Naive thymus-derived CD4-positive, alpha-beta T cell (primary cell): Measurements from ENCODE around the gene HLCS. TPM values are rescaled to one million over a fixed set of nuclear protein-coding genes. Genes with fewer than 3 reads are reported as not detected.
A peak's percentile ranks its signal among the peaks of the same experiment; 100 is the strongest.

Experiments used
- ATAC-seq: fragments of 150-1000 bp; cut with Tn5 transposase; 2 replicates; pipeline ENCODE4 v1.10.0; 2021; ENCODE audit warnings: mild to moderate bottlenecking, moderate library complexity
- CTCF ChIA-PET: fragments of 350-600 bp; sonication (Branson Sonifier 250); formaldehyde crosslinking; loops from one replicate; lab custom pipeline; 2021; ENCODE audit warnings: antibody characterized with exemption; lab: Charles Lee
- POLR2A ChIA-PET: fragments of 350-600 bp; sonication (Branson Sonifier 250); formaldehyde crosslinking; loops from one replicate; lab custom pipeline; 2021; ENCODE audit warnings: antibody characterized with exemption, inconsistent platforms; lab: Charles Lee
- DNase-seq, 9 donors: peaks; one replicate each; pipeline versions ENCODE4 v3.0.0 to v3.0.0-alpha.2; 2020 to 2022; ENCODE audit warnings: mixed read lengths in 1 of 9
- H3K27ac ChIP-seq: one replicate; pipeline ENCODE4 v1.7.0; 2013; ENCODE audit warnings: mild to moderate bottlenecking, low read depth, low read length, moderate library complexity
- H3K27me3 ChIP-seq, 2 donors: one replicate each; pipeline ENCODE4 v1.7.0; 2013; ENCODE audit warnings: low read length in 2 of 2, mild to moderate bottlenecking in 2 of 2, moderate library complexity in 2 of 2; ENCODE audit not compliant: control insufficient read depth in 2 of 2, insufficient read depth in 2 of 2
- H3K36me3 ChIP-seq, 3 experiments: 1 replicate in 2 of 3; 2 replicates in 1 of 3; pipeline ENCODE4 v1.7.0; 2013; ENCODE audit warnings: low read length in 3 of 3, mild to moderate bottlenecking in 3 of 3, moderate library complexity in 1 of 3; ENCODE audit not compliant: insufficient read depth in 3 of 3, control insufficient read depth in 2 of 3
- H3K4me1 ChIP-seq, 2 donors: one replicate each; pipeline ENCODE4 v1.7.0; 2013; ENCODE audit warnings: low read length in 2 of 2, mild to moderate bottlenecking in 2 of 2, moderate library complexity in 1 of 2; ENCODE audit not compliant: control insufficient read depth in 2 of 2, insufficient read depth in 2 of 2
- H3K4me3 ChIP-seq: 2 replicates; pipeline ENCODE4 v1.7.0; 2013; ENCODE audit warnings: mild to moderate bottlenecking, low read length
- H3K9me3 ChIP-seq, 3 experiments: 1 replicate in 2 of 3; 2 replicates in 1 of 3; pipeline ENCODE4 v1.7.0; 2013; ENCODE audit warnings: low read length in 3 of 3; ENCODE audit not compliant: control insufficient read depth in 2 of 3
- H3K27ac Mint-ChIP-seq, 9 donors: one replicate each; pipeline ENCODE4 v1.8.0; 2020 to 2022; ENCODE audit warnings: mixed read lengths in 9 of 9, mild to moderate bottlenecking in 8 of 9, moderate library complexity in 5 of 9, inconsistent platforms in 2 of 9
- H3K27me3 Mint-ChIP-seq, 5 donors: one replicate each; pipeline ENCODE4 v1.8.0; 2021 to 2022; ENCODE audit warnings: mixed read lengths in 5 of 5, mild to moderate bottlenecking in 1 of 5
- H3K36me3 Mint-ChIP-seq, 5 donors: one replicate each; pipeline ENCODE4 v1.8.0; 2020 to 2022; ENCODE audit warnings: mixed read lengths in 5 of 5, mild to moderate bottlenecking in 3 of 5, inconsistent platforms in 1 of 5
- H3K4me1 Mint-ChIP-seq, 7 donors: one replicate each; pipeline ENCODE4 v1.8.0; 2020 to 2022; ENCODE audit warnings: mixed read lengths in 7 of 7, mild to moderate bottlenecking in 3 of 7, inconsistent platforms in 1 of 7
- H3K4me3 Mint-ChIP-seq, 10 donors: one replicate each; pipeline ENCODE4 v1.8.0; 2020 to 2022; ENCODE audit warnings: mild to moderate bottlenecking in 10 of 10, mixed read lengths in 10 of 10, moderate library complexity in 6 of 10, inconsistent platforms in 2 of 10
- H3K9me3 Mint-ChIP-seq, 11 donors: one replicate each; pipeline ENCODE4 v1.8.0; 2020 to 2022; ENCODE audit warnings: mixed read lengths in 11 of 11, mild to moderate bottlenecking in 4 of 11, inconsistent platforms in 1 of 11, moderate library complexity in 1 of 11
- intact Hi-C, 2 donors: fragments of 100-400 bp; cut with micrococcal nuclease; formaldehyde crosslinking; loops; one replicate each; pipeline ENCODE4 v1.15.1; 2023
- polyA plus RNA-seq, 2 donors: library from polyadenylated mRNA; unstranded; fragments of 300-500 nt; fragmentation: Illumina TruSeq; gene quantifications; one replicate each; pipeline ENCODE4 v1.2.3, GENCODE V29; 2021
- total RNA-seq, 6 experiments: library from RNA in 5 of 6; stranded (reverse) in 5 of 6; gene quantifications; 1 replicate in 5 of 6; 2 replicates in 1 of 6; pipeline ENCODE4 v1.2.3 and lab custom pipeline; 2021 to 2026

Gene HLCS
- total and polyA plus RNA-seq, 7 experiments from 2014 or later = 7.0 to 19.3 (median 9.0) TPM

DNA sequence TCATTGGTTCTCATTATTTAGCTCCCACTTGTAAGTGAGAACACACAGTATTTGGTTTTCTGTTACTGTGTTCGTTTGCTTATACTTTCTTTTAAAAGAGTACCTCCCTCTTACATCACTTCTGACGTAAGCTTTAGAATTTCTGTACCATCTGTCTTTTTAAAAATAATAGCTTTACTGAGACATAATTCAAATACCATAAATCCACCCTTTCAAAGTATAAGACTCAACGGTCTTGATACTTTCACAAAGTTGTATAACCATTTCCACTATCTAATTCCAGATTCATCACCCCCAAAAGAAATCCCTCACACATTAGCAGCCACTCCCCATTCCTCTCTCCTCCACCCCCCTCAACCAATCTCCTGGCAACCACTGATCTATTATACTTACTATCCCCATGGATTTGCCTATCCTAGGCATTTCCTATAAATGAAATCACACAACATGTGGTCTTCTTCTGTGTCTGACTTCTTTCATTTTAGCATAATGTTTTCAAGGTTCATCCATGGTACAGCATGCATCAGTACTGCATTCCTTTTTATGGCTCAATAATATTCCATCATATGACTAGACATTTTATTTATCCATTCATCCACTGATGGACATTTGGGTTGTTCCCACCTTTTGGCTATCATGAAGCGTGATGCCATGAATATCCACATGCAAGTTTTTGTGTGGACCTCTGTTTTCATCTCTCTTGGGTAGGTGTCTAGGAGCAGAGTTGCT, 104.7 kb downstream of the HLCS start:
- ATAC-seq = no peak
- CTCF ChIA-PET = no interaction called here
- H3K27ac ChIP-seq = no peak overlapping the region

GRCh38 chr21:36860736-36861594, 105.5 kb downstream of the HLCS start:
- ATAC-seq (no peak), DNase-seq (no peak)
- no peak overlapping the region for H3K27ac ChIP-seq
- no peaks in the 10 kb centered on the region for H3K4me1 ChIP-seq
- intact Hi-C loops = no loop called here
- peaks cover 5 to 34% (median 17%) of the 10 kb centered on the region in 7 donors for H3K4me1 Mint-ChIP-seq
- H3K9me3 ChIP-seq = no peaks in the 10 kb centered on the region
- no peaks in the 10 kb centered on the region for H3K36me3 ChIP-seq
- H3K4me3 ChIP-seq = no peak overlapping the region
- no peak overlapping the region for H3K4me3 Mint-ChIP-seq
- H3K27ac Mint-ChIP-seq = peak overlapping the region in 2 of 9 donors; percentile 43 to 63
- peaks cover 0 to 33% (median 12%) of the 10 kb centered on the region in 5 donors for H3K36me3 Mint-ChIP-seq
- CTCF ChIA-PET = no interaction called here
- no peaks in the 10 kb centered on the region for H3K9me3 Mint-ChIP-seq
- POLR2A ChIA-PET = no interaction called here
- no peaks in the 10 kb centered on the region for H3K27me3 ChIP-seq
- H3K27me3 Mint-ChIP-seq = no peaks in the 10 kb centered on the region

More for the DNA sequence above, 104.7 kb downstream of the HLCS start:
- intact Hi-C loops = no loop called here
- Histone ChIP-seq H3K4me1 (no peaks in the 10 kb centered on the region), H3K4me3 (no peak overlapping the region), H3K36me3 (no peaks in the 10 kb centered on the region), H3K27me3 (no peaks in the 10 kb centered on the region), H3K9me3 (no peaks in the 10 kb centered on the region)
- H3K9me3 Mint-ChIP-seq = no peaks in the 10 kb centered on the region
- peaks cover 0 to 29% (median 12%) of the 10 kb centered on the region in 5 donors for H3K36me3 Mint-ChIP-seq
- H3K27ac Mint-ChIP-seq = peak overlapping the region in 2 of 9 donors; percentile 43 to 63
- POLR2A ChIA-PET = no interaction called here
- DNase-seq = no peak
- H3K27me3 Mint-ChIP-seq = no peaks in the 10 kb centered on the region
- H3K4me1 Mint-ChIP-seq = peaks cover 5 to 29% (median 17%) of the 10 kb centered on the region in 7 donors
- H3K4me3 Mint-ChIP-seq = peak overlapping the region in 1 of 10 donors; percentile 19

DNA sequence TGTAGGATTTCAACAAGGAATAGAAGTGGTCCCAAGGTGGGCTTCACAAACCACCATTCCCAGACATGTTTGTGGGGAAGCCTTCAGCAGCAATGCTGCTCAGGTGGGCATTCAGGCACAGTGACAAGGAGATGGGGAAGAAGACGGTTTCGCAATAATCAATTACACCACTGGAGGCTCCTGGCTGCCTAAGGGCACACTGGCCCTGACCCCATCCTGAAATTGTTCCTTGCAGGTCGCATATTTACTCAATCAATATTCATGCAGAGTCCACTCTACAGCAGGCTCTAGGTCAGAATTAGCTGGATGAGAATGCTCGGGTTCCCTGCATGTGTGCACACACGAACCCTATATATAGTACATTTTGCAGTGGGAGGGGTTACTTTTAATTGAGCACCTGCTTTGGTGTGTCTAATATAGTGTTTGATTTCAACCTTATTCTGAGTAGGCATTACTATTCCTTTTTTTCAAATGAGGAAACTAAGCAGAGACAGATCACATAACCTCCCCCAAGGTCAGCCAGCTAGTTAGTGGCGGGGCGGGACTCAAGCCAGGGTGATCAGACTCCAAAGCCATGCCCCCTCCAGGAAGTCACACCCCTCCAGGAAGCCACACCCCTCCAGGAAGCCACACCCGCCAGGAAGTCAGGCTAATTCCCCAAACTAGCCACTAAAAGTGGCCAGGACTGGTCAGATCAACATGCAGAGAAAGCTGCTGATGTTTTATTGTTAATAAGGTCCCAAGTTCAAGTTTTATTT, 106.5 kb downstream of the HLCS start:
- Mint-ChIP-seq H3K27me3 (no peaks in the 10 kb centered on the region), H3K36me3 (peaks cover 0 to 33% (median 12%) of the 10 kb centered on the region in 5 donors), H3K9me3 (no peaks in the 10 kb centered on the region), H3K4me3 (peak overlapping the region in 4 of 10 donors; percentile 12 to 69 (median 36)), H3K4me1 (peaks cover 5 to 34% (median 17%) of the 10 kb centered on the region in 7 donors), H3K27ac (peak overlapping the region in 1 of 9 donors; percentile 12)
- ATAC-seq (peak; percentile 95), DNase-seq (peak in 1 of 9 donors; percentile 5)
- H3K27me3 ChIP-seq = no peaks in the 10 kb centered on the region
- H3K4me1 ChIP-seq = no peaks in the 10 kb centered on the region
- no peaks in the 10 kb centered on the region for H3K9me3 ChIP-seq
- intact Hi-C loops = no loop called here
- H3K4me3 ChIP-seq = no peak overlapping the region
- no peak overlapping the region for H3K27ac ChIP-seq
- H3K36me3 ChIP-seq = no peaks in the 10 kb centered on the region
- ChIA-PET POLR2A (no interaction called here), CTCF (interaction anchor here (1.0 kb wide), 1 partner anchor 12 kb away, joined by 4 read pairs; no protein-coding TSS in a partner anchor)

DNA sequence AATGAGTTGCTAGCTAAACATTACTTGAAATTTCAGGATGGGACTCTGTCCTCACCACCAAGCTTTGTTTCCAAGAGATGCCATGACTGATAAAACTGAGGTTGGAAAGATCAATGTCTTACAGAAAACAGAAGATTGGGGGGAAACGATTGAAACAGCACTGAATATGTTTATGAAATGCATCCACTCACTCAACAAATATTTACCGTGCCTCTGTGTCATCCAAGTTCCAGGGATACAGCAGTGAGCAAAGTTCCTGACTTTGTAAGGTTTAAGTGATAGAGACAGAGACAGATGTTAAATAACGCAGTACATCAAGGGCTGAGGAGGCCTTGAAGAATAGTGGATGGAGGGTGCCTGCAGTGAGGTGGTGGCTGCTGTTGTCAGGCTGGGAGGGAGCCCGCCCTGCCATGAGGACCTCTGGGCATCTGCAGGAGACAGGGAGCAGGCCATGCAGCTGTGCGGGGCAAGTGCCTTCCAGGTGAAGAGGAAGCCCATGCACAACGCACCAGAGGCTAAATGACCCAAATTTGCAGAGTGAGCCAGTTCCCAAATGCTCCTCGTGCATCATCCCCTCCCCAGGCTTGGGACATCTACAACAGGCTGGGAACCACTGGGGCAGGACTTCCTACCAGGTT, 108.0 kb downstream of the HLCS start:
- H3K27me3 Mint-ChIP-seq = no peaks in the 10 kb centered on the region
- intact Hi-C loops = no loop called here
- no peaks in the 10 kb centered on the region for H3K9me3 Mint-ChIP-seq
- no peak overlapping the region for H3K4me3 ChIP-seq
- no peak overlapping the region for H3K27ac ChIP-seq
- H3K4me3 Mint-ChIP-seq = no peak overlapping the region
- H3K9me3 ChIP-seq = no peaks in the 10 kb centered on the region
- ChIA-PET POLR2A (no interaction called here), CTCF (interaction anchor here (1.0 kb wide), 1 partner anchor 10 kb away, joined by 4 read pairs; no protein-coding TSS in a partner anchor)
- H3K27me3 ChIP-seq = no peaks in the 10 kb centered on the region
- ATAC-seq (no peak), DNase-seq (no peak)
- H3K36me3 Mint-ChIP-seq = peaks cover 0 to 33% (median 12%) of the 10 kb centered on the region in 5 donors
- no peaks in the 10 kb centered on the region for H3K36me3 ChIP-seq
- no peaks in the 10 kb centered on the region for H3K4me1 ChIP-seq
- peaks cover 5 to 30% (median 21%) of the 10 kb centered on the region in 7 donors for H3K4me1 Mint-ChIP-seq
- H3K27ac Mint-ChIP-seq = no peak overlapping the region

DNA sequence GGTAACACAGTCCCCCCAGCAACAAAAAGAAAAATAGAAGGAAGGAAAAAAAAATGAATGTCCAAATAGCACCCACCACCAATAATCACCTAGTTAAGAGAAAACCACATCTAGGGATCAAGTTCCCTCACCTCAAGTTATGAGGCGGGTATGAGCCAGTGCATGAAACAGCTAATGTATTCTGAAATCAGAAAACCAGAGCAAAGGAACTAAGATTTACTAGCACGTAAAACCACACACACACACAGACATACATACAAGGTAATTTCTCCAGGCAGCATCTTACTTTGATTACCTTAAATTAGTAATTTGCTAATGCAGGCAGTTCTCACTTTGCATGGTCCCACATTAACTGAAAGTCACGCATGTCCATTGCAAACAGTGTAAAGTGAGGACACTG, 109.8 kb downstream of the HLCS start:
- no peak overlapping the region for H3K27ac ChIP-seq
- intact Hi-C loops = no loop called here
- no peaks in the 10 kb centered on the region for H3K36me3 ChIP-seq
- Mint-ChIP-seq H3K9me3 (no peaks in the 10 kb centered on the region), H3K4me1 (peaks cover 5 to 30% (median 16%) of the 10 kb centered on the region in 7 donors), H3K4me3 (no peak overlapping the region), H3K36me3 (peaks cover 0 to 16% (median 1%) of the 10 kb centered on the region in 5 donors), H3K27me3 (no peaks in the 10 kb centered on the region), H3K27ac (no peak overlapping the region)
- POLR2A ChIA-PET = interaction anchor here (0.6 kb wide), 1 partner anchor 266 kb away, joined by 3 read pairs; no protein-coding TSS in a partner anchor
- DNase-seq (no peak), ATAC-seq (no peak)
- CTCF ChIA-PET = no interaction called here
- H3K9me3 ChIP-seq = no peaks in the 10 kb centered on the region
- no peak overlapping the region for H3K4me3 ChIP-seq
- H3K4me1 ChIP-seq = no peaks in the 10 kb centered on the region
- H3K27me3 ChIP-seq = no peaks in the 10 kb centered on the region
